Tibial nerve (tissue), 4 donors: Measurements from ENCODE around the gene PSORS1C1. TPM values are rescaled to one million over a fixed set of nuclear protein-coding genes. Genes with fewer than 3 reads are reported as not detected.
"Not testable (repeated sequence)": the region's sequence is repeated elsewhere in the genome, so short reads cannot be mapped to it uniquely, and the experiment has no call there.

ENCODE experiments used
- DNase-seq, 2 donors: peaks; one replicate each; pipeline ENCODE4 v3.0.0-alpha.2; 2019; ENCODE audit warnings: low spot score in 2 of 2
- H3K27ac ChIP-seq, 4 donors: fragments of 200-600 bp; sonication (generic) in 3 of 4; one replicate each; pipeline ENCODE4 v1.5.1; 2017 to 2019; ENCODE audit warnings: mild to moderate bottlenecking in 1 of 4
- H3K27me3 ChIP-seq, 2 donors: fragments of 200-600 bp; sonication (generic) in 1 of 2; one replicate each; pipeline versions ENCODE4 v1.5.1 to v1.6.0; 2017 to 2019
- H3K36me3 ChIP-seq, 3 donors: fragments of 200-600 bp; sonication (generic); one replicate each; pipeline ENCODE4 v1.5.1; 2018 to 2019
- H3K4me1 ChIP-seq, 4 donors: fragments of 200-600 bp; sonication (generic) in 3 of 4; one replicate each; pipeline ENCODE4 v1.5.1; 2017 to 2019
- H3K4me3 ChIP-seq, 4 donors: fragments of 200-600 bp; sonication (generic) in 3 of 4; one replicate each; pipeline ENCODE4 v1.5.1; 2017 to 2019; ENCODE audit warnings: mild to moderate bottlenecking in 1 of 4, moderate library complexity in 1 of 4
- H3K9me3 ChIP-seq, 4 donors: fragments of 200-600 bp; sonication (generic) in 3 of 4; one replicate each; pipeline ENCODE4 v1.5.1; 2017 to 2019
- CTCF ChIP-seq, 5 experiments: fragments of 200-600 bp in 3 of 5; fragments of 450-650 bp in 2 of 5; sonication (generic) in 3 of 5; IDR thresholded peaks; one replicate each; pipeline ENCODE4 v1.5.1; 2016 to 2019; ENCODE audit warnings: antibody characterized with exemption in 5 of 5, mild to moderate bottlenecking in 3 of 5, moderate library complexity in 2 of 5
- EP300 ChIP-seq, 2 donors: sonication (generic); formaldehyde crosslinking; IDR thresholded peaks; one replicate each; pipeline ENCODE4 v1.6.1; 2017; ENCODE audit warnings: antibody characterized with exemption in 2 of 2, mild to moderate bottlenecking in 1 of 2
- POLR2A ChIP-seq, 2 donors: fragments of 450-650 bp; IDR thresholded peaks; one replicate each; pipeline ENCODE4 v1.6.1; 2017; ENCODE audit warnings: antibody characterized with exemption in 2 of 2, mild to moderate bottlenecking in 2 of 2, moderate library complexity in 2 of 2
- WGBS, 2 donors: methylation state at CpG; one replicate each; pipeline ENCODE4 v1.1.5; 2018; 5-methylcytosine and 5-hydroxymethylcytosine counted together
- small RNA-seq: library from RNA; depleted of rRNA; stranded (forward); fragments of <200 nt; gene quantifications from one replicate; pipeline ENCODE3, GENCODE V24; 2016
- total RNA-seq, 4 donors: library from RNA; depleted of rRNA; stranded (reverse); fragments of >200 nt; gene quantifications; one replicate each; pipeline ENCODE4 v1.1.0, GENCODE V29; 2016

Gene PSORS1C1
- total RNA-seq, 4 donors from 2014 or later: 0.42 to 8.5 (median 2.2) TPM

DNA sequence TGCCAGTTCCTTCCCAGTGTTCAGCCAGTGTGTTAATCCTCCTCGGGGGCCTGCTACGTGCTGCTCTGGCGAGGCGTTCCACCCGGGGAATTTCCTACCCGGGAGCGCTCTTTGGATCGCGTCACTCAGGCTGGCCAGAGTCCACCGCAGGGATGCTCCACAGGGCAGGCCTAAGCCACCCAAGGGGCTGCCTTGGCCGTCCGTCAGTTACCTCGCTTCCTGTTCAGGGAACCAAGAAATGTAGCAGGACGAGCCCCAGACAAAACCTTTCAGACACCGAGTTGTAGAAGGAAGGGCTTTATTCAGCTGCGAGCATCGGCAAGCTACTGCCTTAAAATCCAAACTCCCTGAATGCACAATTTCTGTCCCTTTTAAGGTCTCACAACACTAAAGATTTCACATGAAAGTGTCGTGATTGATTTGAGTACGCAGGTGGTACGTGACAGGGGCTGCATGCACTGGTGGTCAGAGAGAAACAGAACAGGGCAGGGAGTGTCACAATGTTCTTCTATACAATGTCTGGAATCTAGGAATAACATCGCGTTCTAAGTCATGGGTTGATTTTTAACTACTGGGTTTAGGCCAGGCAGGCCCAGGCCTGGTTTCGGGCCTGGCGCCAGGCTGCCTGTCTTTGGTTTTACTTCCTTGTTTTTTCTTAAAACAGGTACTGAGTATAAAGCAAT lies 71.6 kb downstream of the PSORS1C1 start:
- 66 to 73% methylated on average over 22 to 24 of the region's 24 CpGs for WGBS, 2 donors
- H3K4me3 ChIP-seq: peak overlapping the region in 3 of 4 donors; percentile 7 to 31 (median 19)
- H3K27ac ChIP-seq: peak overlapping the region; percentile 20 to 82 (median 69)
- peak in 1 of 2 donors; percentile 27 for DNase-seq
- no peaks in the 10 kb centered on the region for H3K36me3 ChIP-seq
- H3K9me3 ChIP-seq: no peaks in the 10 kb centered on the region
- H3K4me1 ChIP-seq: no peaks in the 10 kb centered on the region
- no peaks in the 10 kb centered on the region for H3K27me3 ChIP-seq
- TF ChIP-seq CTCF (IDR thresholded peaks at IDR 0.05): no peak
- TF ChIP-seq EP300 (IDR thresholded peaks at IDR 0.05): no peak
- no peak for TF ChIP-seq POLR2A (IDR thresholded peaks at IDR 0.05)

DNA sequence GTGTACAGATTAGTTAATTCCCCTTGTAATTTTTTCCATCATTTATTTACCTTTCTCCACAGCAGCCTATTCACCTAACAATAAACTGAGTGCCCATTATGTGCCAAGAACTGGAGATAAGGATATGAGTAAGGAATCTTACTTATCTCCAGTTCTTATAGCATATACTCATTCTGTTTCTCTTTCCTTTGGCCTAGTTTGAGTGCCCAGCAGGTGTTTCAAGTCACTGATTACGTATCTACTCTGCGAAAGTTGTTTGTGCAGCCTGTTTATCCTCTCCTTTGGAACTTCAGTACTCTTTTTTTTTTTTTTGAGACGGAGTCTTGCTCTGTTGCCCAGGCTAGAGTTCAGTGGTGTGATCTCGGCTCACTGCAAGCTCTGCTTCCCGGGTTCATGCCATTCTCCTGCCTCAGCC lies 73.2 kb downstream of the PSORS1C1 start:
- Histone ChIP-seq H3K27me3 (no peaks in the 10 kb centered on the region), H3K4me1 (no peaks in the 10 kb centered on the region), H3K4me3 (no peak overlapping the region), H3K9me3 (no peaks in the 10 kb centered on the region), H3K27ac (no peak overlapping the region), H3K36me3 (no peaks in the 10 kb centered on the region)
- TF ChIP-seq EP300 (IDR thresholded peaks at IDR 0.05) (no peak), POLR2A (IDR thresholded peaks at IDR 0.05) (no peak), CTCF (IDR thresholded peaks at IDR 0.05) (no peak)
- no peak for DNase-seq
- 89 to 94% methylated on average over 5 of the region's 5 CpGs for whole genome bisulfite sequencing, 2 donors

GRCh38 chr6:31189223-31189622 lies 74.6 kb downstream of the PSORS1C1 start:
- not testable (repeated sequence) for H3K4me1 ChIP-seq, H3K27me3 ChIP-seq, H3K9me3 ChIP-seq, H3K27ac ChIP-seq, H3K4me3 ChIP-seq, DNase-seq, H3K36me3 ChIP-seq
- WGBS, 2 donors: 82 to 86% methylated on average over 3 of the region's 3 CpGs

Small RNA genes lying within 50 kb of the gene (small RNA-seq; reads per million reads assigned to genes)
- gene POLR2LP1 (not detected), gene RNU6-1133P (not detected)

Other genes starting within 250 kb of the PSORS1C1 start
- gene DDR1, start 230.3 kb upstream of the PSORS1C1 start, total RNA-seq: 10 to 100 TPM; 36.7 to 60.1 (median 39.8) TPM
- 10 to 100 TPM in 2 of 4 donors, 1 to 10 TPM in 2; 2.2 to 25.2 (median 10.1) TPM for gene GTF2H4, start 206.6 kb upstream of the PSORS1C1 start, total RNA-seq
- 10 to 100 TPM; 22.6 to 26.2 (median 24.7) TPM for gene VARS2, start 200.6 kb upstream of the PSORS1C1 start, total RNA-seq
- gene SFTA2, start 182.6 kb upstream of the PSORS1C1 start, total RNA-seq: not detected
- under 1 TPM in 1 of 4 donors, not detected in 3; under 0.01 TPM for gene MUCL3, start 173.8 kb upstream of the PSORS1C1 start, total RNA-seq
- gene MUC21, start 131.1 kb upstream of the PSORS1C1 start, total RNA-seq: not detected
- not detected for gene MUC22, start 104.3 kb upstream of the PSORS1C1 start, total RNA-seq
- not detected for gene C6orf15, start 2.2 kb upstream of the PSORS1C1 start, total RNA-seq
- not detected for gene CDSN, start 5.6 kb downstream of the PSORS1C1 start, total RNA-seq
- not detected for gene PSORS1C2, start 24.3 kb downstream of the PSORS1C1 start, total RNA-seq
- gene CCHCR1, start 43.0 kb downstream of the PSORS1C1 start, total RNA-seq: 10 to 100 TPM; 13.8 to 25.1 (median 18.7) TPM
- 1 to 10 TPM; 1.2 to 4.6 (median 4.0) TPM for gene TCF19, start 43.8 kb downstream of the PSORS1C1 start, total RNA-seq
- gene POU5F1, start 55.9 kb downstream of the PSORS1C1 start, total RNA-seq: 1 to 10 TPM in 2 of 4 donors, not detected in 2; 1.2 to 9.8 TPM
- gene HLA-C, start 157.3 kb downstream of the PSORS1C1 start, total RNA-seq: 100 to 1,000 TPM; 148 to 482 (median 409) TPM
- 100 to 1,000 TPM; 570 to 933 (median 787) TPM for gene HLA-B, start 242.4 kb downstream of the PSORS1C1 start, total RNA-seq